ENCODE measurements around the gene HLF.

- TF ChIP-seq CTCF (IDR thresholded peaks at IDR 0.05; ENCODE audit: low read length) (no peak), EZH2phosphoT487 (IDR thresholded peaks at IDR 0.05; ENCODE audit: low read length) (no peak)
Observed at GRCh38 chr17:55259684-55260111, 5.1 kb upstream of the HLF start.

Data from MM.1S (cell line).